Activated naive CD4-positive, alpha-beta T cell treated with anti-CD3 and anti-CD28 coated beads for 36 hours (primary cell): ENCODE results near the gene TGIF2. TPM values are rescaled to one million over a fixed set of nuclear protein-coding genes. Genes with fewer than 3 reads are reported as not detected.
A peak's percentile ranks its signal among the peaks of the same experiment; 100 is the strongest.
"Not testable (repeated sequence)": the region's sequence is repeated elsewhere in the genome, so short reads cannot be mapped to it uniquely, and the experiment has no call there.

Experiments used
- CTCF ChIA-PET: fragments of 350-600 bp; sonication (Branson Sonifier 250); formaldehyde crosslinking; loops from one replicate; lab custom pipeline; 2021; ENCODE audit warnings: antibody characterized with exemption; lab: Charles Lee
- DNase-seq: peaks from one replicate; pipeline ENCODE4 v3.0.0-alpha.2; 2020
- H3K27ac Mint-ChIP-seq: one replicate; pipeline ENCODE4 v1.8.0; 2021; ENCODE audit warnings: mild to moderate bottlenecking, mixed read lengths
- H3K27me3 Mint-ChIP-seq: one replicate; pipeline ENCODE4 v1.8.0; 2021; ENCODE audit warnings: low read depth, mixed read lengths
- H3K36me3 Mint-ChIP-seq: one replicate; pipeline ENCODE4 v1.8.0; 2021; ENCODE audit warnings: low read depth, mixed read lengths
- H3K4me1 Mint-ChIP-seq: one replicate; pipeline ENCODE4 v1.8.0; 2021; ENCODE audit warnings: low read depth, mixed read lengths
- H3K4me3 Mint-ChIP-seq: one replicate; pipeline ENCODE4 v1.8.0; 2021; ENCODE audit warnings: mild to moderate bottlenecking, moderate library complexity, mixed read lengths
- H3K9me3 Mint-ChIP-seq: one replicate; pipeline ENCODE4 v1.8.0; 2021; ENCODE audit warnings: mixed read lengths
- intact Hi-C: fragments of 100-400 bp; cut with micrococcal nuclease; formaldehyde crosslinking; loops from one replicate; pipeline ENCODE4 v1.15.1; 2023
- total RNA-seq, 2 experiments: library from RNA; stranded (reverse); gene quantifications; one replicate each; pipeline ENCODE4 v1.2.3, GENCODE V29; 2021

Gene TGIF2
- total RNA-seq, 2 experiments from 2014 or later: 32.2 to 33.6 TPM

GRCh38 chr20:36632487-36633284 is 59.3 kb downstream of the TGIF2 start:
- CTCF ChIA-PET: interaction anchor here (1.0 to 1.2 kb wide), 2 partner anchors 12 to 231 kb away, joined by 3 to 4 read pairs; a partner anchor contains a TSS
- DNase-seq: no peak
- H3K27ac Mint-ChIP-seq: peak overlapping the region; percentile 50
- intact Hi-C loops: no loop called here
- peaks cover 31% of the 10 kb centered on the region for H3K4me1 Mint-ChIP-seq
- no peaks in the 10 kb centered on the region for H3K27me3 Mint-ChIP-seq
- no peak overlapping the region for H3K4me3 Mint-ChIP-seq
- no peaks in the 10 kb centered on the region for H3K9me3 Mint-ChIP-seq
- H3K36me3 Mint-ChIP-seq: peaks cover 39% of the 10 kb centered on the region

GRCh38 chr20:36633285-36633772 is 59.9 kb downstream of the TGIF2 start:
- H3K27ac Mint-ChIP-seq: peak overlapping the region; percentile 50
- peaks cover 37% of the 10 kb centered on the region for H3K36me3 Mint-ChIP-seq
- H3K9me3 Mint-ChIP-seq: no peaks in the 10 kb centered on the region
- intact Hi-C loops: no loop called here
- CTCF ChIA-PET: interaction anchor here (1.0 to 1.2 kb wide), 2 partner anchors 11 to 230 kb away, joined by 3 to 4 read pairs; a partner anchor contains a TSS
- peaks cover 28% of the 10 kb centered on the region for H3K4me1 Mint-ChIP-seq
- no peaks in the 10 kb centered on the region for H3K27me3 Mint-ChIP-seq
- no peak overlapping the region for H3K4me3 Mint-ChIP-seq
- no peak for DNase-seq

GRCh38 chr20:36634342-36634741 is 60.9 kb downstream of the TGIF2 start:
- CTCF ChIA-PET: interaction anchor here (0.7 kb wide), 2 partner anchors 9 to 140 kb away, joined by 3 read pairs; no protein-coding TSS in a partner anchor
- intact Hi-C loops: no loop called here
- peaks cover 40% of the 10 kb centered on the region for H3K36me3 Mint-ChIP-seq
- no peak for DNase-seq
- no peaks in the 10 kb centered on the region for H3K27me3 Mint-ChIP-seq
- no peak overlapping the region for H3K4me3 Mint-ChIP-seq
- H3K4me1 Mint-ChIP-seq: peaks cover 21% of the 10 kb centered on the region
- peak overlapping the region; percentile 61 for H3K27ac Mint-ChIP-seq
- no peaks in the 10 kb centered on the region for H3K9me3 Mint-ChIP-seq

GRCh38 chr20:36638876-36639400 is 65.5 kb downstream of the TGIF2 start:
- H3K27ac Mint-ChIP-seq, intact Hi-C loops, H3K9me3 Mint-ChIP-seq, DNase-seq, H3K27me3 Mint-ChIP-seq, H3K4me3 Mint-ChIP-seq: not testable (repeated sequence)
- Mint-ChIP-seq H3K36me3 (peaks cover 42% of the 10 kb centered on the region), H3K4me1 (peaks cover 28% of the 10 kb centered on the region)
- CTCF ChIA-PET: interaction anchor here (0.9 kb wide), 1 partner anchor 9 kb away, joined by 3 read pairs; no protein-coding TSS in a partner anchor

- Mint-ChIP-seq H3K4me1 (peaks cover 37% of the 10 kb centered on the region), H3K4me3 (no peak overlapping the region)
Observed at GRCh38 chr20:36641506-36641843, 68.1 kb downstream of the TGIF2 start.

GRCh38 chr20:36642136-36642535 is 68.7 kb downstream of the TGIF2 start:
- H3K36me3 Mint-ChIP-seq: peaks cover 43% of the 10 kb centered on the region
- H3K4me3 Mint-ChIP-seq: peak overlapping the region; percentile 25
- H3K4me1 Mint-ChIP-seq: peaks cover 42% of the 10 kb centered on the region
- peak overlapping the region; percentile 98 for H3K27ac Mint-ChIP-seq
- CTCF ChIA-PET: no interaction called here
- peak; percentile 21 for DNase-seq
- no peaks in the 10 kb centered on the region for H3K27me3 Mint-ChIP-seq
- H3K9me3 Mint-ChIP-seq: no peaks in the 10 kb centered on the region
- intact Hi-C loops: loop anchor here (5.0 kb wide), 2 partner anchors 90 to 180 kb away; no protein-coding TSS in a partner anchor

More at GRCh38 chr20:36641506-36641843, 68.1 kb downstream of the TGIF2 start:
- H3K27ac Mint-ChIP-seq: peak overlapping the region; percentile 57
- CTCF ChIA-PET: no interaction called here
- intact Hi-C loops: loop anchor here (5.0 kb wide), 2 partner anchors 91 to 179 kb away; no protein-coding TSS in a partner anchor
- DNase-seq: no peak
- no peaks in the 10 kb centered on the region for H3K27me3 Mint-ChIP-seq
- peaks cover 45% of the 10 kb centered on the region for H3K36me3 Mint-ChIP-seq
- H3K9me3 Mint-ChIP-seq: no peaks in the 10 kb centered on the region

Other genes starting within 250 kb of the TGIF2 start
- not detected for gene MYL9, start 32.1 kb upstream of the TGIF2 start, total RNA-seq
- 10 to 100 TPM; 79.8 to 85.9 TPM for gene RAB5IF, start 32.2 kb downstream of the TGIF2 start, total RNA-seq
- 10 to 100 TPM; 44.1 TPM for gene SLA2, start 72.6 kb downstream of the TGIF2 start, total RNA-seq
- 10 to 100 TPM; 26.1 to 28.2 TPM for gene NDRG3, start 172.5 kb downstream of the TGIF2 start, total RNA-seq
- 10 to 100 TPM; 23.0 to 24.7 TPM for gene DSN1, start 200.2 kb downstream of the TGIF2 start, total RNA-seq